Progenitor cell of endocrine pancreas (in vitro differentiated cells): ENCODE results near the gene PRKACA. TPM values are rescaled to one million over a fixed set of nuclear protein-coding genes. Genes with fewer than 3 reads are reported as not detected.
A peak's percentile ranks its signal among the peaks of the same experiment; 100 is the strongest.

Source experiments
- DNase-seq: peaks from one replicate; pipeline ENCODE4 v3.0.0; 2021; ENCODE audit warnings: low spot score; ENCODE audit not compliant: unreplicated experiment
- H3K27ac Mint-ChIP-seq: 2 replicates; pipeline ENCODE4 v1.8.0; 2021; ENCODE audit warnings: mild to moderate bottlenecking, moderate library complexity, mixed read lengths
- H3K27me3 Mint-ChIP-seq: 2 replicates; pipeline ENCODE4 v1.8.0; 2021; ENCODE audit warnings: mixed read lengths
- H3K36me3 Mint-ChIP-seq: 2 replicates; pipeline ENCODE4 v1.8.0; 2022; ENCODE audit warnings: mixed read lengths; ENCODE audit not compliant: insufficient read depth
- H3K4me1 Mint-ChIP-seq: 2 replicates; pipeline ENCODE4 v1.8.0; 2021; ENCODE audit warnings: low read depth, mixed read lengths
- H3K4me3 Mint-ChIP-seq: 2 replicates; pipeline ENCODE4 v1.8.0; 2021; ENCODE audit warnings: low read depth, mild to moderate bottlenecking, moderate library complexity, mixed read lengths
- H3K9me3 Mint-ChIP-seq: 2 replicates; pipeline ENCODE4 v1.8.0; 2021; ENCODE audit warnings: low read depth, mixed read lengths
- CTCF ChIP-seq: fragments of 200-600 bp; sonication (generic); IDR thresholded peaks from one replicate; pipeline ENCODE4 v1.5.0; 2021; ENCODE audit warnings: antibody characterized with exemption, mild to moderate bottlenecking; ENCODE audit not compliant: unreplicated experiment
- total RNA-seq: library from RNA; stranded (reverse); gene quantifications from 2 replicates; pipeline ENCODE4 v1.2.1, GENCODE V29; 2021

PRKACA gene
- total RNA-seq, 1 donor from 2014 or later, result 87.4 TPM

- H3K36me3 Mint-ChIP-seq, result no peaks in the 10 kb centered on the region
- peaks cover 12% of the 10 kb centered on the region for H3K4me1 Mint-ChIP-seq
- H3K27ac Mint-ChIP-seq, result no peak overlapping the region
- H3K4me3 Mint-ChIP-seq, result peak overlapping the region; percentile 72
- TF ChIP-seq CTCF, result no peak
- H3K9me3 Mint-ChIP-seq, result no peaks in the 10 kb centered on the region
- no peaks in the 10 kb centered on the region for H3K27me3 Mint-ChIP-seq
- DNase-seq, result no peak
Measured at GRCh38 chr19:14135355-14135754, 17.8 kb upstream of the PRKACA start.

- Mint-ChIP-seq H3K27ac (no peak overlapping the region), H3K9me3 (no peaks in the 10 kb centered on the region), H3K4me3 (no peak overlapping the region), H3K36me3 (peaks cover 1% of the 10 kb centered on the region), H3K27me3 (no peaks in the 10 kb centered on the region), H3K4me1 (no peaks in the 10 kb centered on the region)
- DNase-seq, result no peak
- TF ChIP-seq CTCF, result no peak
Measured at GRCh38 chr19:14127929-14128509, 10.5 kb upstream of the PRKACA start.

GRCh38 chr19:14127176-14127575 lies 9.6 kb upstream of the PRKACA start:
- H3K4me3 Mint-ChIP-seq, result no peak overlapping the region
- no peaks in the 10 kb centered on the region for H3K27me3 Mint-ChIP-seq
- no peak for TF ChIP-seq CTCF
- no peak overlapping the region for H3K27ac Mint-ChIP-seq
- peaks cover 2% of the 10 kb centered on the region for H3K36me3 Mint-ChIP-seq
- H3K9me3 Mint-ChIP-seq, result no peaks in the 10 kb centered on the region
- H3K4me1 Mint-ChIP-seq, result no peaks in the 10 kb centered on the region
- DNase-seq, result no peak

- H3K27ac Mint-ChIP-seq, result no peak overlapping the region
Measured at GRCh38 chr19:14122924-14123323, 5.4 kb upstream of the PRKACA start.

GRCh38 chr19:14120497-14120780 lies 2.9 kb upstream of the PRKACA start:
- DNase-seq, result no peak
- H3K4me3 Mint-ChIP-seq, result no peak overlapping the region
- TF ChIP-seq CTCF, result no peak
- H3K9me3 Mint-ChIP-seq, result no peaks in the 10 kb centered on the region
- peaks cover 2% of the 10 kb centered on the region for H3K36me3 Mint-ChIP-seq
- H3K27ac Mint-ChIP-seq, result no peak overlapping the region
- H3K4me1 Mint-ChIP-seq, result peaks cover 26% of the 10 kb centered on the region
- no peaks in the 10 kb centered on the region for H3K27me3 Mint-ChIP-seq

More at GRCh38 chr19:14122924-14123323, 5.4 kb upstream of the PRKACA start:
- Mint-ChIP-seq H3K27me3 (no peaks in the 10 kb centered on the region), H3K9me3 (no peaks in the 10 kb centered on the region), H3K4me1 (peaks cover 15% of the 10 kb centered on the region), H3K36me3 (peaks cover 2% of the 10 kb centered on the region), H3K4me3 (no peak overlapping the region)
- DNase-seq, result no peak
- no peak for TF ChIP-seq CTCF
